Liver (tissue), 3 donors: ENCODE results near the gene UBL4B.

Experiments used
- EGR1 ChIP-seq, 2 donors: IDR thresholded peaks; 2 replicates each; pipeline ENCODE4 v1.6.1; 2016 to 2018; ENCODE audit warnings: antibody characterized with exemption in 2 of 2, low read depth in 2 of 2
- FOXA2 ChIP-seq: IDR thresholded peaks from 2 replicates; pipeline ENCODE4 v1.6.1; 2016; ENCODE audit warnings: antibody characterized with exemption
- GABPA ChIP-seq, 2 donors: IDR thresholded peaks in 1 of 2; conservative IDR thresholded peaks in 1 of 2; 2 replicates each; pipeline ENCODE4 v1.6.1; 2016; ENCODE audit warnings: antibody characterized with exemption in 2 of 2, mild to moderate bottlenecking in 1 of 2, moderate library complexity in 1 of 2
- HNF4A ChIP-seq, 2 donors: conservative IDR thresholded peaks; 2 replicates each; pipeline ENCODE4 v1.6.1; 2016; ENCODE audit warnings: antibody characterized with exemption in 2 of 2, mild to moderate bottlenecking in 2 of 2
- JUND ChIP-seq, 2 donors: IDR thresholded peaks; 2 replicates each; pipeline ENCODE4 v1.6.1; 2016; ENCODE audit warnings: antibody characterized with exemption in 2 of 2
- NR2F2 ChIP-seq: IDR thresholded peaks from 2 replicates; pipeline ENCODE4 v1.6.1; 2016; ENCODE audit warnings: antibody characterized with exemption
- RAD21 ChIP-seq, 2 donors: IDR thresholded peaks; 2 replicates each; pipeline ENCODE4 v1.6.1; 2016; ENCODE audit warnings: antibody characterized with exemption in 2 of 2, mild to moderate bottlenecking in 2 of 2
- TAF1 ChIP-seq: conservative IDR thresholded peaks from 2 replicates; pipeline ENCODE4 v1.6.1; 2016; ENCODE audit warnings: antibody characterized with exemption, mild to moderate bottlenecking
- YY1 ChIP-seq: IDR thresholded peaks from 2 replicates; pipeline ENCODE4 v1.6.1; 2016; ENCODE audit warnings: antibody characterized with exemption, mild to moderate bottlenecking
- TF ChIP-seq, protein P1 (sequence below): fragments of 150-350 bp; IDR thresholded peaks from 2 replicates; pipeline ENCODE4 v1.5.1; 2017; ENCODE audit warnings: improper control_type of control experiment, low read depth, low read length; ENCODE audit not compliant: missing input control
- TF ChIP-seq, protein P2 (sequence below): IDR thresholded peaks from 2 replicates; pipeline ENCODE4 v1.6.1; 2016; ENCODE audit warnings: antibody characterized with exemption, mild to moderate bottlenecking
- TF ChIP-seq, protein P3 (sequence below): IDR thresholded peaks from 2 replicates; pipeline ENCODE4 v1.6.1; 2016; ENCODE audit warnings: antibody characterized with exemption
- TF ChIP-seq, protein P4 (sequence below): IDR thresholded peaks from 2 replicates; pipeline ENCODE4 v1.6.1; 2016; ENCODE audit warnings: antibody characterized with exemption
- donor health status: healthy.
- donor health status: healthy.

- TF ChIP-seq, protein P1, sequence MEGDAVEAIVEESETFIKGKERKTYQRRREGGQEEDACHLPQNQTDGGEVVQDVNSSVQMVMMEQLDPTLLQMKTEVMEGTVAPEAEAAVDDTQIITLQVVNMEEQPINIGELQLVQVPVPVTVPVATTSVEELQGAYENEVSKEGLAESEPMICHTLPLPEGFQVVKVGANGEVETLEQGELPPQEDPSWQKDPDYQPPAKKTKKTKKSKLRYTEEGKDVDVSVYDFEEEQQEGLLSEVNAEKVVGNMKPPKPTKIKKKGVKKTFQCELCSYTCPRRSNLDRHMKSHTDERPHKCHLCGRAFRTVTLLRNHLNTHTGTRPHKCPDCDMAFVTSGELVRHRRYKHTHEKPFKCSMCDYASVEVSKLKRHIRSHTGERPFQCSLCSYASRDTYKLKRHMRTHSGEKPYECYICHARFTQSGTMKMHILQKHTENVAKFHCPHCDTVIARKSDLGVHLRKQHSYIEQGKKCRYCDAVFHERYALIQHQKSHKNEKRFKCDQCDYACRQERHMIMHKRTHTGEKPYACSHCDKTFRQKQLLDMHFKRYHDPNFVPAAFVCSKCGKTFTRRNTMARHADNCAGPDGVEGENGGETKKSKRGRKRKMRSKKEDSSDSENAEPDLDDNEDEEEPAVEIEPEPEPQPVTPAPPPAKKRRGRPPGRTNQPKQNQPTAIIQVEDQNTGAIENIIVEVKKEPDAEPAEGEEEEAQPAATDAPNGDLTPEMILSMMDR, result no peak
- TF ChIP-seq GABPA (IDR thresholded peaks at IDR 0.05 in 1 of 2, conservative IDR thresholded peaks at IDR 0.05 in 1 of 2) (no peak), RAD21 (IDR thresholded peaks at IDR 0.05) (no peak), JUND (IDR thresholded peaks at IDR 0.05) (no peak), YY1 (no peak), EGR1 (IDR thresholded peaks at IDR 0.05; ENCODE audit: low read depth in 2 of 2) (no peak), NR2F2 (no peak), TAF1 (no peak), HNF4A (conservative IDR thresholded peaks at IDR 0.05) (no peak), FOXA2 (no peak)
- TF ChIP-seq, protein P2, sequence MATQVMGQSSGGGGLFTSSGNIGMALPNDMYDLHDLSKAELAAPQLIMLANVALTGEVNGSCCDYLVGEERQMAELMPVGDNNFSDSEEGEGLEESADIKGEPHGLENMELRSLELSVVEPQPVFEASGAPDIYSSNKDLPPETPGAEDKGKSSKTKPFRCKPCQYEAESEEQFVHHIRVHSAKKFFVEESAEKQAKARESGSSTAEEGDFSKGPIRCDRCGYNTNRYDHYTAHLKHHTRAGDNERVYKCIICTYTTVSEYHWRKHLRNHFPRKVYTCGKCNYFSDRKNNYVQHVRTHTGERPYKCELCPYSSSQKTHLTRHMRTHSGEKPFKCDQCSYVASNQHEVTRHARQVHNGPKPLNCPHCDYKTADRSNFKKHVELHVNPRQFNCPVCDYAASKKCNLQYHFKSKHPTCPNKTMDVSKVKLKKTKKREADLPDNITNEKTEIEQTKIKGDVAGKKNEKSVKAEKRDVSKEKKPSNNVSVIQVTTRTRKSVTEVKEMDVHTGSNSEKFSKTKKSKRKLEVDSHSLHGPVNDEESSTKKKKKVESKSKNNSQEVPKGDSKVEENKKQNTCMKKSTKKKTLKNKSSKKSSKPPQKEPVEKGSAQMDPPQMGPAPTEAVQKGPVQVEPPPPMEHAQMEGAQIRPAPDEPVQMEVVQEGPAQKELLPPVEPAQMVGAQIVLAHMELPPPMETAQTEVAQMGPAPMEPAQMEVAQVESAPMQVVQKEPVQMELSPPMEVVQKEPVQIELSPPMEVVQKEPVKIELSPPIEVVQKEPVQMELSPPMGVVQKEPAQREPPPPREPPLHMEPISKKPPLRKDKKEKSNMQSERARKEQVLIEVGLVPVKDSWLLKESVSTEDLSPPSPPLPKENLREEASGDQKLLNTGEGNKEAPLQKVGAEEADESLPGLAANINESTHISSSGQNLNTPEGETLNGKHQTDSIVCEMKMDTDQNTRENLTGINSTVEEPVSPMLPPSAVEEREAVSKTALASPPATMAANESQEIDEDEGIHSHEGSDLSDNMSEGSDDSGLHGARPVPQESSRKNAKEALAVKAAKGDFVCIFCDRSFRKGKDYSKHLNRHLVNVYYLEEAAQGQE, result no peak
- TF ChIP-seq, protein P3, sequence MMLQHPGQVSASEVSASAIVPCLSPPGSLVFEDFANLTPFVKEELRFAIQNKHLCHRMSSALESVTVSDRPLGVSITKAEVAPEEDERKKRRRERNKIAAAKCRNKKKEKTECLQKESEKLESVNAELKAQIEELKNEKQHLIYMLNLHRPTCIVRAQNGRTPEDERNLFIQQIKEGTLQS, result no peak
- TF ChIP-seq, protein P4, sequence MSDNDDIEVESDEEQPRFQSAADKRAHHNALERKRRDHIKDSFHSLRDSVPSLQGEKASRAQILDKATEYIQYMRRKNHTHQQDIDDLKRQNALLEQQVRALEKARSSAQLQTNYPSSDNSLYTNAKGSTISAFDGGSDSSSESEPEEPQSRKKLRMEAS, result no peak
Measured at GRCh38 chr1:110135666-110136065, 23.4 kb downstream of the UBL4B start.
